Midbrain (tissue), 1 donor: Measurements from ENCODE around the gene MGMT.

Experiments
- DNase-seq: peaks from one replicate; lab custom pipeline; 2025; lab: John Stamatoyannopoulos, UW

The MGMT gene

GRCh38 chr10:129760416-129760815 is 293.4 kb downstream of the MGMT start:
- no peak for DNase-seq

- DNase-seq, result no peak
Measured at GRCh38 chr10:129761197-129761972, 294.3 kb downstream of the MGMT start.

- DNase-seq, result no peak
Measured at GRCh38 chr10:129761981-129762956, 295.2 kb downstream of the MGMT start.

- DNase-seq, result no peak
Measured at GRCh38 chr10:129764011-129764900, 297.2 kb downstream of the MGMT start.

- no peak for DNase-seq
Measured at GRCh38 chr10:129764901-129765663, 298.0 kb downstream of the MGMT start.

GRCh38 chr10:129765664-129766550 is 298.9 kb downstream of the MGMT start:
- no peak for DNase-seq

GRCh38 chr10:129766611-129767550 is 299.8 kb downstream of the MGMT start:
- DNase-seq, result no peak

GRCh38 chr10:129767751-129768150 is 300.7 kb downstream of the MGMT start:
- DNase-seq, result no peak

- DNase-seq, result no peak
Measured at GRCh38 chr10:129768437-129769355, 301.7 kb downstream of the MGMT start.

GRCh38 chr10:129769381-129770116 is 302.5 kb downstream of the MGMT start:
- DNase-seq, result no peak

- no peak for DNase-seq
Measured at GRCh38 chr10:129770286-129770685, 303.2 kb downstream of the MGMT start.

- no peak for DNase-seq
Measured at GRCh38 chr10:129771024-129771423, 304.0 kb downstream of the MGMT start.

GRCh38 chr10:129771576-129771975 is 304.5 kb downstream of the MGMT start:
- no peak for DNase-seq

GRCh38 chr10:129771991-129772431 is 305.0 kb downstream of the MGMT start:
- DNase-seq, result no peak

- DNase-seq, result no peak
Measured at GRCh38 chr10:129772468-129773358, 305.7 kb downstream of the MGMT start.
